ENCODE results near the gene ABI1. TPM values are rescaled to one million over a fixed set of nuclear protein-coding genes. Genes with fewer than 3 reads are reported as not detected.

The ABI1 gene
- total RNA-seq, 4 donors from 2014 or later = 29.9 to 54.5 (median 47.8) TPM

- no peaks in the 10 kb centered on the region for H3K27me3 ChIP-seq
- H3K27ac ChIP-seq = no peak overlapping the region
- H3K36me3 ChIP-seq = no peaks in the 10 kb centered on the region
- no peaks in the 10 kb centered on the region for H3K9me3 ChIP-seq
- in situ Hi-C loops (cut with MboI; ENCODE audit: low pct_ligation_motif_present in 1 of 4, low pct_unique_long_range_greater_than_20kb in 1 of 4, low sequenced_read_pairs in 3 of 4) = no loop called here
- intact Hi-C loops (cut with DNase I; ENCODE audit: low total_unique reads) = no loop called here
- TF ChIP-seq POLR2AphosphoS5 (IDR thresholded peaks at IDR 0.05) = no peak
- no peak for TF ChIP-seq POLR2A (IDR thresholded peaks at IDR 0.05)
- TF ChIP-seq CTCF (IDR thresholded peaks at IDR 0.05) = no peak
- no peak for TF ChIP-seq EP300 (IDR thresholded peaks at IDR 0.05; ENCODE audit: low read depth)
- 90 to 100% methylated on average over 2 of the region's 2 CpGs for WGBS, 2 donors (ENCODE audit: low coverage in 1 of 2)
- H3K4me1 ChIP-seq = peaks cover 13 to 57% (median 37%) of the 10 kb centered on the region in 4 donors
- no peak for DNase-seq
- no peak overlapping the region for H3K4me3 ChIP-seq
Measured at GRCh38 chr10:26781797-26782196, 79.0 kb downstream of the ABI1 start.

DNA sequence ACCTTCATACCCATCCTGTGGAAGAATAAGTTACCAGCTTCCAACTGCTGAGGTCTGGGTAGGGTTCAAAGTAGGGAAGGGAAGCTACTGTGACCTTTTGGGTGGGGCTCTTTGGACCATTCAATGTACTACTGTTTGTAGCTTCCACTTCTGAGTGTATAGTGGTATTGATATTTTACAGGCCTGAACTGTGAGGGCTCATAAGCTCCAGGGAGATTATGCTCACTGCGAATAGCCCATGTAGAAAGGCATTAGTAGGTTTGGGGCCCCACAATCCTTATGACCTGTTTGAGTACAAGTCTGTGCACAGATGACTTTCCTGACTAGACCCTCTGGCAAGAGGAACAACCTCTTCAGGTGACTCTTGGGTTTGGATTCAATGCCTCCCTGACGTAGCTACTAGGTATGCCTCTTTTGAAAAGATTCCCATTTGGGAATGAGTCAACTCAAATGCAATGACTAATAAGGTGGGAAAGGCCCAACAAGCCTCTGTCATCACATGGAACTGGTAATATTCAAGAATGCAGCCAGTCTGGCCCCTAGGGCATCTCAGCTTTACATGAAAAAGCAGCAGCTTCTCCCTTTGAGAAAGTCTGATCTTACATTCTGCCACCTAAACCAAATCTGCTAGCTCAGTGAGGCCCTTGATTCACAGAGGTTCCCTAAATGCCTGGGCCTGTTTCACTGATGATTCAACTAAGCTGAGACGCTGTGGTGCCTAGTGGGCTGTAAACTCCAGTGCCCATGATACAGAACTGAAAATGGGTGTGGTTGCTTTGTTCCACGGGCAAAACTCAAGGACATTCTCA, 79.8 kb downstream of the ABI1 start:
- intact Hi-C loops (cut with DNase I; ENCODE audit: low total_unique reads) (no loop called here), in situ Hi-C loops (cut with MboI; ENCODE audit: low pct_ligation_motif_present in 1 of 4, low pct_unique_long_range_greater_than_20kb in 1 of 4, low sequenced_read_pairs in 3 of 4) (no loop called here)
- Histone ChIP-seq H3K4me3 (no peak overlapping the region), H3K36me3 (no peaks in the 10 kb centered on the region), H3K27me3 (no peaks in the 10 kb centered on the region), H3K4me1 (peaks cover 13 to 57% (median 37%) of the 10 kb centered on the region in 4 donors), H3K27ac (no peak overlapping the region), H3K9me3 (no peaks in the 10 kb centered on the region)
- DNase-seq = no peak
- no peak for TF ChIP-seq EP300 (IDR thresholded peaks at IDR 0.05; ENCODE audit: low read depth)
- TF ChIP-seq CTCF (IDR thresholded peaks at IDR 0.05) = no peak
- no peak for TF ChIP-seq POLR2A (IDR thresholded peaks at IDR 0.05)
- TF ChIP-seq POLR2AphosphoS5 (IDR thresholded peaks at IDR 0.05) = no peak
- 47 to 58% methylated on average over 2 to 4 of the region's 4 CpGs for WGBS, 2 donors (ENCODE audit: low coverage in 1 of 2)

- Histone ChIP-seq H3K4me3 (no peak overlapping the region), H3K27me3 (no peaks in the 10 kb centered on the region), H3K4me1 (peaks cover 13 to 53% (median 36%) of the 10 kb centered on the region in 4 donors), H3K9me3 (no peaks in the 10 kb centered on the region), H3K36me3 (no peaks in the 10 kb centered on the region), H3K27ac (peak overlapping the region in 1 of 4 donors; percentile 29)
- no peak for TF ChIP-seq POLR2A (IDR thresholded peaks at IDR 0.05)
- no peak for TF ChIP-seq POLR2AphosphoS5 (IDR thresholded peaks at IDR 0.05)
- no peak for TF ChIP-seq EP300 (IDR thresholded peaks at IDR 0.05; ENCODE audit: low read depth)
- DNase-seq = no peak
- in situ Hi-C loops (cut with MboI; ENCODE audit: low pct_ligation_motif_present in 1 of 4, low pct_unique_long_range_greater_than_20kb in 1 of 4, low sequenced_read_pairs in 3 of 4) (no loop called here), intact Hi-C loops (cut with DNase I; ENCODE audit: low total_unique reads) (no loop called here)
- WGBS, 2 donors (ENCODE audit: low coverage in 1 of 2) = 92 to 100% methylated on average over 7 to 8 of the region's 8 CpGs
Measured at GRCh38 chr10:26780106-26780792, 80.5 kb downstream of the ABI1 start.

DNA sequence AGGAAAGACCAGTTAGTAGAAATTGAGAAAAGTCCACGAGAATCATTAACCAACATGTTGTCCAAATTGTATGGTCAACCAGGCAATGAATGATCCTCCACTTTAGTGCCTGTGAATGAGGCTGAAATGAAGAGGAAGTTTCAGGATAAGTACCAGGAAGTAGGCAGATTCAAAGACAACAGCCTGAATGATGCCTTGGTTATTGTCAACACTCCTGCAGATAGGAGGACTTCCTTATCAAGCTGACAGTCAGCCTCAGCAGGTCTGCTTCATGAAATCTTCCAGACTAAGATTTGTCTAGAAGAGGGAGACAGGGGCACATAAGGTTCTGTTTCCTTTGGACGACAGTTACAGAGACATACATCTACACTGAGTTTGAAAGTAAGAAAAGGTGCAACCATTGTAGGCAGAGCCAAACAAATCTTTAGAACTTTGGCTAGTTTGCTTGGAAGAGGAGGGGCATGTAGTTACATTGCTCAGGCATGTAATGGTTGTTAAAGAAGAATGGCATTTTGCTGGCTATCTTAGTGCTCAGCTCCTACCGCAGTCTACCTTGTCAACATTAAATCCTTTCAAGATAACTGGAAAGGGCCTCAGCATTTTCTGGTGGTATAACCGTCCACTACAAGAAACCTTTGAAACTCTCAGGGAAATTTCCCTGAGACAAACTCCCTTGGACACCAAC, 81.4 kb downstream of the ABI1 start:
- H3K4me1 ChIP-seq = peaks cover 13 to 44% (median 29%) of the 10 kb centered on the region in 4 donors
- peak overlapping the region; percentile 29 to 57 (median 42) for H3K27ac ChIP-seq
- H3K36me3 ChIP-seq = no peaks in the 10 kb centered on the region
- H3K9me3 ChIP-seq = no peaks in the 10 kb centered on the region
- 66 to 78% methylated on average over 3 to 4 of the region's 4 CpGs for WGBS, 2 donors (ENCODE audit: low coverage in 1 of 2)
- DNase-seq = peak; percentile 14
- intact Hi-C loops (cut with DNase I; ENCODE audit: low total_unique reads) = no loop called here
- in situ Hi-C loops (cut with MboI; ENCODE audit: low pct_ligation_motif_present in 1 of 4, low pct_unique_long_range_greater_than_20kb in 1 of 4, low sequenced_read_pairs in 3 of 4) = no loop called here
- no peaks in the 10 kb centered on the region for H3K27me3 ChIP-seq
- H3K4me3 ChIP-seq = no peak overlapping the region
- TF ChIP-seq EP300 (IDR thresholded peaks at IDR 0.05; ENCODE audit: low read depth) (no peak), CTCF (IDR thresholded peaks at IDR 0.05) (no peak), POLR2AphosphoS5 (IDR thresholded peaks at IDR 0.05) (peak in 1 of 3 donors; percentile 42), POLR2A (IDR thresholded peaks at IDR 0.05) (no peak)

All from transverse colon (tissue), 4 donors.